KOPT-K1 (cell line): ENCODE data around the gene TTLL11.
"Not testable (repeated sequence)": the region's sequence is repeated elsewhere in the genome, so short reads cannot be mapped to it uniquely, and the experiment has no call there.

Experiments used
- H3K27ac ChIP-seq: fragments of 200-600 bp; sonication (generic); 2 replicates; pipeline ENCODE4 v1.5.1; 2016; ENCODE audit warnings: antibody characterized with exemption, mild to moderate bottlenecking, low read depth, low read length; ENCODE audit not compliant: poor library complexity, severe bottlenecking
- H3K36me3 ChIP-seq: fragments of 200-600 bp; sonication (generic); 2 replicates; pipeline ENCODE4 v1.5.1; 2017; ENCODE audit warnings: antibody characterized with exemption, mild to moderate bottlenecking, low read length, moderate library complexity; ENCODE audit not compliant: insufficient read depth
- H3K9me3 ChIP-seq: fragments of 200-600 bp; sonication (generic); 2 replicates; pipeline ENCODE4 v1.5.1; 2017; ENCODE audit warnings: antibody characterized with exemption, low read length, mild to moderate bottlenecking; ENCODE audit not compliant: insufficient read depth, poor library complexity, severe bottlenecking

TTLL11 gene

DNA sequence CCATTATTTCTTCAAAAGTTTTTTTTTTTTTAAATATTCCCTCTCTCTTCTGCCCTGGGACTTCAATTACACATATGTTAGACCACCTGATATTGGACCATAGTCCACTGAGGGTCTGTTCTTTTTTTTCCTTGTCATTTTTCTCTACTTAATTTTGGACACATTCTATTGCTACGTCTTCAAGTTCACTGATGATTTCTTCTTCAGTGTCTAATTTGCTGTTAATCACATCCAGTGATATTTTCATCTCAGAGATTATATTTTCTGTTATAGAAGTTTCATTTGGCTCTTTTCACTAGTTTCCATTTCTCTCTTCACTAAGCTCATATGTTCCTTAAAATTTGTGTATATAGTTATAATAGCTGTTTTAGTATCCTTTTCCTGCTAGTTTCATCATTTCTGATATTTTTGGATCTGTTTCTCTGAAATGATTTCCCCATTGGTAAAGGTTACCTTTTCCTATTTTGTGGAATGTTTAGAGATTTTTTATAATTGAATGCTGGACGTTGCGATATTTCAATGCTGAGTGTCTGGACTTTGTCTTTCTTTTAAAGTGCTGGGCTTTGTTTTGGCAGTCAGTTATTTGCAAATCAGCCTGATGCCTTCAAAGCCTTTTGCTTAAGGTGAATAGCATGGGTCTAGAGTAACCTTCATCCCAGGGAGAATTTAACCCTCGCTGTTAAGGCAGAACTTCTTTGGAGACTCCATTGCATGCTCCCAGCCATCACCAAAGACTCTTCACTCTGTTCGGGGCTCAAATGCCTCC lies 111.8 kb downstream of the TTLL11 start:
- Histone ChIP-seq H3K27ac (no peak overlapping the region), H3K36me3 (no peaks in the 10 kb centered on the region), H3K9me3 (no peaks in the 10 kb centered on the region)

DNA sequence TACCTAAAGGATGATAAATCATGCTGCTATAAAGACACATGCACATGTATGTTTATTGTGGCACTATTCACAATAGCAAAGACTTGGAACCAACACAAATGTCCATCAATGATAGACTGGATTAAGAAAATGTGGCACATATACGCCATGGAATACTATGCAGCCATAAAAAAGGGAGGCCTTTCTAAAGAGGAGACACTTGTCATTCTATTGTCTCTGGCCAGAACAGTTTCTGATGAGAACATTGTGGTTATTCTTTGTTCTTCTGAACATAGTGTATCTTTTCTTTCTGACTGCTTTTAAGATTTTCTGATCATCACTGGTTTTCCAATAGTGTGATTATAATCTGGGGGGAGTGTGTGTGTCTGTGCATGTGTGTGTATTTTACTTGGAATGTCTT lies 112.4 kb downstream of the TTLL11 start:
- not testable (repeated sequence) for H3K9me3 ChIP-seq, H3K27ac ChIP-seq, H3K36me3 ChIP-seq

DNA sequence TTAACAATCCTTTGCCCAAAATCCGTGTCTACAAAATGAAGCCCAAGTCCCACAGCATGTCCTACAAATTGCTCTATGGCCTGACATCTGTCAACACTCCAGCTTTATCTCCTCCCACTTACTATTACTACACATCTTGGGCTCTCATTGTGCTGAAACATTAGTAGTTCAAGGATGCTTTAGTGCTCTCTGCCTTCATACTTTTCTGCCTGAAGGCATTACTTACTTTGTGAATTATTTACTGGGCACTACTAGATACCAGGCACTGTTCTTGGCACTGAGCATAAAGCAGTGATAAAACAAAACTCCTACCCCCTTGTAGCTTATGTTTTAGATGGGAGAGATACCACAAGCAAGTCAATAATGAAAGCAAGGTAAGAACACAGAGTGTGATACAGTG lies 113.4 kb downstream of the TTLL11 start:
- Histone ChIP-seq H3K27ac (no peak overlapping the region), H3K9me3 (no peaks in the 10 kb centered on the region), H3K36me3 (no peaks in the 10 kb centered on the region)

DNA sequence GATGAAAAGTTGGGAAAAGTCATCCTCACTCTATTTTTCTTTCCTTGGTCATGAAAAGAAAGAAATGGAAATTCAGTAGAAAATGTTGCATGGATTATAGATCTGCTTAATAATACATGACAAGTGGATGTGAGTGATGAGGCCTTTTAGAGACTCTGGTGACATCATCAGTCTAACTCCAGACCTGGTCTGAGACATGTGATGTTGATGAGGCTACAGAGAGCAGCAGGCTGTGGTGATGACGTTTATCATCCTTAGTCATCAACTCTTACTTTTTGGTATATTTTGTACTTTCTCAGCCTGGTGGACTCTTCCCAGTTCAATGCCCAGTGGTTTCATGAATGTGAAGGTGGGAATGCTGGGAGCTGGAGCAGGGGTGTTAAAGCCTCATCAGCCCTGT lies 116.4 kb downstream of the TTLL11 start:
- no peaks in the 10 kb centered on the region for H3K36me3 ChIP-seq
- no peaks in the 10 kb centered on the region for H3K9me3 ChIP-seq
- H3K27ac ChIP-seq, result no peak overlapping the region

- no peak overlapping the region for H3K27ac ChIP-seq
- no peaks in the 10 kb centered on the region for H3K9me3 ChIP-seq
- H3K36me3 ChIP-seq, result no peaks in the 10 kb centered on the region
Observed at GRCh38 chr9:121975801-121976277, 117.3 kb downstream of the TTLL11 start.

- Histone ChIP-seq H3K27ac (no peak overlapping the region), H3K36me3 (no peaks in the 10 kb centered on the region), H3K9me3 (no peaks in the 10 kb centered on the region)
Observed at GRCh38 chr9:121974421-121974820, 118.7 kb downstream of the TTLL11 start.

- Histone ChIP-seq H3K36me3 (no peaks in the 10 kb centered on the region), H3K27ac (no peak overlapping the region), H3K9me3 (no peaks in the 10 kb centered on the region)
Observed at GRCh38 chr9:121972501-121972981, 120.6 kb downstream of the TTLL11 start.

DNA sequence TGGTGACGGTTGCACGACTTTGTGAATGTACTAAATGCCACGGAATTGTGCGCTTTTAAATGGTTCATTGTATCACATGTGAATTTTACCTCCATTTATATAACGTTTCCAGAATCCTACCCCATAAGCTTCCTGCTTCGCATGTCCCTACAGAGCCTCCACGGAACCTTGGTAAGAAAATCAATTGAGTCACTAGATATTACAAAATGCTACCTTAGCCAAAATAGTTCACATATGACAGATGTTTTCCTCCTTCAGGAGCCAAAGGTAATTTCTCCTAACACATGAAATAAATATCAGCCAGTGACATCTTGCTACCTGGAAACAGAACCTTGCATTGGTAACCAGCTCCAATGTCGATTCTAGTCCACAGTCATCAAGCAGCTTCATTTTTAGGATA lies 125.1 kb downstream of the TTLL11 start:
- H3K9me3 ChIP-seq, result no peaks in the 10 kb centered on the region
- H3K27ac ChIP-seq, result no peak overlapping the region
- H3K36me3 ChIP-seq, result no peaks in the 10 kb centered on the region

GRCh38 chr9:121966706-121967105 lies 126.4 kb downstream of the TTLL11 start:
- Histone ChIP-seq H3K9me3 (no peaks in the 10 kb centered on the region), H3K27ac (no peak overlapping the region), H3K36me3 (no peaks in the 10 kb centered on the region)

GRCh38 chr9:121963528-121963995 lies 129.5 kb downstream of the TTLL11 start:
- Histone ChIP-seq H3K36me3 (no peaks in the 10 kb centered on the region), H3K9me3 (no peaks in the 10 kb centered on the region), H3K27ac (no peak overlapping the region)

GRCh38 chr9:121962421-121962820 lies 130.7 kb downstream of the TTLL11 start:
- no peaks in the 10 kb centered on the region for H3K36me3 ChIP-seq
- H3K9me3 ChIP-seq, result no peaks in the 10 kb centered on the region
- H3K27ac ChIP-seq, result no peak overlapping the region

- H3K36me3 ChIP-seq, result no peaks in the 10 kb centered on the region
- no peaks in the 10 kb centered on the region for H3K9me3 ChIP-seq
- H3K27ac ChIP-seq, result no peak overlapping the region
Observed at GRCh38 chr9:121960665-121961064, 132.4 kb downstream of the TTLL11 start.

DNA sequence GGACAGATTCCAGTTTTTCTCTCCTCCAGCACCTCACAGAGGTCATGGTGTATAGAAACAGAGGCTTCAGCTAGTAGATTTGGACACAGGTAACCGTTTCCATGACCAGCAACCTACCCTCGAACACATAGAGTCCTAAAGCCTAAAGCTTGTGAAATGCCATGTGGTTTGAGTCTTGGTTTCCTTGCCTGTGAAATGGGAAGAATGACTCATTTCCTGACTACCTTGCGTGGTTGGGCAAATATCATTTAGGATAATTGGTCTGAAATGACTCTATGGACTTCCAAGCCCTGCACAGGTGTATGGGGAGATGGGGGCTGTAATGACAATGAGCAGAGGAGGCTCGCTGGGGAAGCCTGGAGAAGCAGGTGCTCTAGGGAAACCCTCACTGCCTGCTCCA lies 134.6 kb downstream of the TTLL11 start:
- no peak overlapping the region for H3K27ac ChIP-seq
- H3K9me3 ChIP-seq, result no peaks in the 10 kb centered on the region
- no peaks in the 10 kb centered on the region for H3K36me3 ChIP-seq

GRCh38 chr9:121956808-121957207 lies 136.3 kb downstream of the TTLL11 start:
- Histone ChIP-seq H3K9me3 (no peaks in the 10 kb centered on the region), H3K36me3 (no peaks in the 10 kb centered on the region), H3K27ac (no peak overlapping the region)

- H3K36me3 ChIP-seq, result no peaks in the 10 kb centered on the region
- no peaks in the 10 kb centered on the region for H3K9me3 ChIP-seq
- H3K27ac ChIP-seq, result no peak overlapping the region
Observed at GRCh38 chr9:121955649-121956048, 137.5 kb downstream of the TTLL11 start.
